H1 (cell line): ENCODE results near the gene ATXN2. TPM values are rescaled to one million over a fixed set of nuclear protein-coding genes. Genes with fewer than 3 reads are reported as not detected.

Experiments used
- CTCF ChIA-PET: fragments of 300-600 bp; sonication (Branson Sonifier 250); formaldehyde crosslinking; loops from one replicate; lab custom pipeline; 2021; ENCODE audit not compliant: partially characterized antibody; lab: Charles Lee
- POLR2A ChIA-PET: fragments of 300-600 bp; sonication (Branson Sonifier 250); formaldehyde crosslinking; loops from one replicate; lab custom pipeline; 2021; ENCODE audit warnings: inconsistent platforms; ENCODE audit not compliant: partially characterized antibody; lab: Charles Lee
- DNase-seq, 2 experiments: peaks; one replicate each; pipeline versions ENCODE4 v3.0.0 to v3.0.0-alpha.2; 2010 to 2022; ENCODE audit warnings: low spot score in 2 of 2, low read depth in 1 of 2, mixed read lengths in 1 of 2
- FAIRE-seq: peaks from 2 replicates; lab custom pipeline; 2011; peaks lifted over from hg19 to GRCh38; lab: Jason Lieb, UNC
- H2AFZ ChIP-seq: 2 replicates; pipeline ENCODE4 v1.8.1; 2012; ENCODE audit warnings: low read length, inconsistent platforms
- H2AK5ac ChIP-seq: 2 replicates; pipeline ENCODE4 v1.6.1; 2013; ENCODE audit warnings: low read depth, low read length
- H2BK120ac ChIP-seq: replicated peaks from 2 replicates; pipeline ENCODE3; 2013; ENCODE audit warnings: low read depth, low read length, inconsistent platforms
- H2BK12ac ChIP-seq: 2 replicates; pipeline ENCODE4 v1.6.1; 2013; ENCODE audit warnings: low read depth, low read length
- H2BK15ac ChIP-seq: 2 replicates; pipeline ENCODE4 v1.6.1; 2013; ENCODE audit warnings: low read length
- H2BK20ac ChIP-seq: 2 replicates; pipeline ENCODE4 v1.6.1; 2013; ENCODE audit warnings: low read length
- H2BK5ac ChIP-seq: 2 replicates; pipeline ENCODE4 v1.6.1; 2013; ENCODE audit warnings: low read depth, low read length
- H3K14ac ChIP-seq: 2 replicates; pipeline ENCODE4 v1.6.1; 2013; ENCODE audit warnings: inconsistent platforms; ENCODE audit not compliant: insufficient read length
- H3K18ac ChIP-seq: 2 replicates; pipeline ENCODE4 v1.6.1; 2013; ENCODE audit warnings: low read length; ENCODE audit errors: extremely low read depth
- H3K23ac ChIP-seq: 2 replicates; pipeline ENCODE4 v1.6.1; 2013; ENCODE audit warnings: inconsistent platforms; ENCODE audit not compliant: insufficient read length
- H3K23me2 ChIP-seq: 2 replicates; pipeline ENCODE4 v1.6.1; 2013; ENCODE audit warnings: low read depth, low read length
- H3K27ac ChIP-seq: 2 replicates; pipeline ENCODE4 v1.6.1; 2011; ENCODE audit warnings: low read depth, low read length, inconsistent platforms
- H3K27me3 ChIP-seq, 4 experiments: replicated peaks in 1 of 4; 1 replicate in 1 of 4; 2 replicates in 3 of 4; pipeline versions ENCODE4 v1.6.1 to v1.8.1; 2011 to 2013; ENCODE audit warnings: low read length in 3 of 4, mild to moderate bottlenecking in 3 of 4, inconsistent platforms in 2 of 4, mixed read lengths in 2 of 4, moderate library complexity in 1 of 4; ENCODE audit not compliant: control insufficient read depth in 3 of 4, insufficient read depth in 3 of 4; ENCODE audit errors: extremely low read depth in 1 of 4
- H3K36me3 ChIP-seq, 4 experiments: 2 replicates each; pipeline versions ENCODE4 v1.6.1 to v1.8.1; 2011 to 2013; ENCODE audit warnings: mild to moderate bottlenecking in 4 of 4, low read length in 3 of 4, moderate library complexity in 2 of 4, control low read depth in 1 of 4, inconsistent platforms in 1 of 4; ENCODE audit not compliant: insufficient read depth in 4 of 4, control insufficient read depth in 2 of 4
- H3K4ac ChIP-seq: replicated peaks from 2 replicates; pipeline ENCODE3; 2013; ENCODE audit warnings: low read length, low read depth, mixed read lengths, inconsistent platforms; ENCODE audit not compliant: insufficient read length
- H3K4me1 ChIP-seq, 4 experiments: replicated peaks in 1 of 4; 1 replicate in 1 of 4; 2 replicates in 3 of 4; pipeline versions ENCODE4 v1.6.1 to v1.8.1; 2011 to 2013; ENCODE audit warnings: low read length in 3 of 4, inconsistent platforms in 2 of 4, mixed read lengths in 1 of 4; ENCODE audit not compliant: insufficient read depth in 4 of 4, control insufficient read depth in 3 of 4
- H3K4me2 ChIP-seq, 2 experiments: 2 replicates each; pipeline versions ENCODE4 v1.6.1 to v1.8.1; 2011 to 2013; ENCODE audit warnings: low read depth in 2 of 2, low read length in 2 of 2, control low read depth in 1 of 2, inconsistent platforms in 1 of 2, mild to moderate bottlenecking in 1 of 2; ENCODE audit not compliant: insufficient read depth in 1 of 2
- H3K4me3 ChIP-seq, 4 experiments: fragments of 200-600, 300-600 bp in 1 of 4; sonication (generic), shearing (Covaris generic), sonication (Bioruptor Twin) in 1 of 4; 2 replicates each; pipeline versions ENCODE4 v1.5.1 to v1.8.1; 2011 to 2016; ENCODE audit warnings: low read length in 4 of 4, low read depth in 3 of 4, control low read depth in 2 of 4, inconsistent platforms in 2 of 4, mild to moderate bottlenecking in 2 of 4, mixed read lengths in 1 of 4, moderate library complexity in 1 of 4; ENCODE audit not compliant: insufficient read depth in 2 of 4; ENCODE audit errors: extremely low read depth in 1 of 4
- H3K56ac ChIP-seq: replicated peaks from 2 replicates; pipeline ENCODE3; 2013; ENCODE audit warnings: low read depth, mild to moderate bottlenecking, mixed read lengths, low read length, inconsistent platforms; ENCODE audit not compliant: insufficient read length
- H3K79me1 ChIP-seq: 2 replicates; pipeline ENCODE4 v1.6.1; 2013; ENCODE audit warnings: low read depth, low read length, control low read depth
- H3K79me2 ChIP-seq, 2 experiments: 2 replicates each; pipeline versions ENCODE4 v1.6.1 to v1.8.1; 2012 to 2013; ENCODE audit warnings: low read length in 2 of 2, mild to moderate bottlenecking in 2 of 2, inconsistent platforms in 1 of 2; ENCODE audit not compliant: insufficient read depth in 2 of 2, control insufficient read depth in 1 of 2
- H3K9ac ChIP-seq, 4 experiments: replicated peaks in 1 of 4; 1 replicate in 1 of 4; 2 replicates in 3 of 4; pipeline versions ENCODE4 v1.6.1 to v1.8.1; 2011 to 2013; ENCODE audit warnings: low read depth in 3 of 4, low read length in 3 of 4, control low read depth in 2 of 4, mild to moderate bottlenecking in 2 of 4, moderate library complexity in 2 of 4, inconsistent platforms in 1 of 4; ENCODE audit errors: extremely low read depth in 1 of 4
- H3K9me3 ChIP-seq, 2 experiments: 2 replicates each; pipeline versions ENCODE4 v1.6.1 to v1.8.1; 2012 to 2013; ENCODE audit warnings: mild to moderate bottlenecking in 2 of 2, moderate library complexity in 2 of 2, control low read depth in 1 of 2, inconsistent platforms in 1 of 2, low read depth in 1 of 2, low read length in 1 of 2, mixed read lengths in 1 of 2; ENCODE audit not compliant: insufficient read depth in 2 of 2
- H4K20me1 ChIP-seq, 2 experiments: replicated peaks in 1 of 2; 2 replicates each; pipeline versions ENCODE3 to v1.8.1; 2011 to 2013; ENCODE audit warnings: inconsistent platforms in 2 of 2, low read length in 2 of 2, mild to moderate bottlenecking in 1 of 2; ENCODE audit not compliant: insufficient read depth in 2 of 2, control insufficient read depth in 1 of 2
- H4K5ac ChIP-seq: 2 replicates; pipeline ENCODE4 v1.6.1; 2013; ENCODE audit warnings: low read length, low read depth, mixed read lengths, inconsistent platforms; ENCODE audit not compliant: insufficient read length
- H4K8ac ChIP-seq: 2 replicates; pipeline ENCODE4 v1.8.0; 2013; ENCODE audit warnings: mild to moderate bottlenecking, moderate library complexity, low read length, inconsistent platforms; ENCODE audit not compliant: insufficient read depth; ENCODE audit errors: extremely low read depth
- H4K91ac ChIP-seq: replicated peaks from 2 replicates; pipeline ENCODE3; 2013; ENCODE audit warnings: low read length, mixed read lengths, inconsistent platforms; ENCODE audit not compliant: insufficient read length
- ATF2 ChIP-seq: IDR thresholded peaks from 2 replicates; pipeline ENCODE4 v1.6.1; 2012; ENCODE audit warnings: low read length, inconsistent platforms
- BCL11A ChIP-seq, 2 experiments: IDR thresholded peaks; one replicate each; pipeline ENCODE4 v1.6.1; 2011; ENCODE audit warnings: low read depth in 2 of 2, low read length in 2 of 2, mild to moderate bottlenecking in 2 of 2
- CBX5 ChIP-seq: fragments of 300-800, 300-1000 bp; sonication (generic); IDR thresholded peaks from 2 replicates; pipeline ENCODE4 v1.7.1; 2016; ENCODE audit warnings: antibody characterized with exemption, low read length, low read depth
- CREB1 ChIP-seq: IDR thresholded peaks from 2 replicates; pipeline ENCODE4 v1.6.1; 2012; ENCODE audit warnings: inconsistent platforms
- HDAC2 ChIP-seq, 2 experiments: fragments of 300-600 bp in 1 of 2; sonication (generic) in 1 of 2; IDR thresholded peaks; 2 replicates each; pipeline ENCODE4 v1.6.1; 2011 to 2012; ENCODE audit warnings: low read depth in 2 of 2, low read length in 2 of 2, mild to moderate bottlenecking in 2 of 2, moderate library complexity in 2 of 2, borderline replicate concordance in 1 of 2, inconsistent platforms in 1 of 2
- KDM1A ChIP-seq: fragments of 200-600, 300-600 bp; sonication (generic); IDR thresholded peaks from 2 replicates; pipeline ENCODE4 v1.7.1; 2016; ENCODE audit warnings: mild to moderate bottlenecking, low read length, borderline replicate concordance
- MAX ChIP-seq: IDR thresholded peaks from 2 replicates; pipeline ENCODE4 v1.6.1; 2012; ENCODE audit warnings: inconsistent platforms
- POLR2A ChIP-seq, 2 experiments: IDR thresholded peaks; 1 replicate in 1 of 2; 2 replicates in 1 of 2; pipeline ENCODE4 v1.6.1; 2011; ENCODE audit warnings: low read depth in 2 of 2, low read length in 2 of 2, mild to moderate bottlenecking in 2 of 2; ENCODE audit errors: control extremely low read depth in 1 of 2
- RBBP5 ChIP-seq: IDR thresholded peaks from 2 replicates; pipeline ENCODE4 v1.7.1; 2012; ENCODE audit warnings: low read depth, mild to moderate bottlenecking, inconsistent platforms, low read length, moderate library complexity, borderline replicate concordance
- RFX5 ChIP-seq: IDR thresholded peaks from 2 replicates; pipeline ENCODE4 v1.6.1; 2011; ENCODE audit warnings: low read depth, low read length, improper control_type of control experiment, borderline replicate concordance
- SIN3A ChIP-seq, 2 experiments: IDR thresholded peaks in 1 of 2; conservative IDR thresholded peaks in 1 of 2; 2 replicates each; pipeline ENCODE4 v1.6.1; 2011 to 2012; ENCODE audit warnings: low read length in 2 of 2, improper control_type of control experiment in 1 of 2, low read depth in 1 of 2, mild to moderate bottlenecking in 1 of 2
- SP1 ChIP-seq: IDR thresholded peaks from 2 replicates; pipeline ENCODE4 v1.6.1; 2011; ENCODE audit warnings: low read depth, low read length
- WGBS, 2 experiments: shearing (Covaris generic) in 1 of 2; methylation state at CpG; one replicate each; pipeline versions ENCODE4 v1.1.6 to v1.1.7; 2013 to 2015; ENCODE audit warnings: low lambda C conversion rate in 2 of 2, mixed read lengths in 2 of 2, inconsistent platforms in 1 of 2, low coverage in 1 of 2, missing lambda C conversion rate in 1 of 2; ENCODE audit not compliant: insufficient replicate concordance in 2 of 2, insufficient coverage in 1 of 2, insufficient read length in 1 of 2; ENCODE audit errors: extremely low coverage in 1 of 2, missing lambda C conversion rate in 1 of 2; 5-methylcytosine and 5-hydroxymethylcytosine counted together
- polyA plus RNA-seq, 7 experiments: library from polyadenylated mRNA; depleted of rRNA in 3 of 7; stranded (reverse) in 5 of 7; unstranded in 2 of 7; fragments of >200 nt in 5 of 7; fragments of 200-250 nt in 2 of 7; gene quantifications; 1 replicate in 5 of 7; 2 replicates in 1 of 7; 4 replicates in 1 of 7; pipeline versions ENCODE4 v1.2.1 to v1.2.3, GENCODE V29; 2011 to 2013; ENCODE audit warnings: missing spikeins in 2 of 7, mixed read lengths in 2 of 7
- total RNA-seq: library from RNA; stranded (reverse); fragmentation: NEBNext Ultra II Directional; extraction: Animal tissue kit (Norgen Biotek cat#: 25700); gene quantifications from 2 replicates; pipeline ENCODE4 v1.2.1, GENCODE V29; 2021

The ATXN2 gene
- total and polyA plus RNA-seq, 2 of the 8 experiments (the other 6 are each of a cell fraction or from before 2014, with no cell fraction given) = 46.6 to 80.7 TPM

- Histone ChIP-seq H4K8ac (no peak overlapping the region), H3K27me3 (no peaks in the 10 kb centered on the region), H2BK120ac (no peak overlapping the region), H3K36me3 (peaks cover 0 to 6% (median 1%) of the 10 kb centered on the region in 4 experiments; a peak in 2 of 8 replicates), H2AFZ (no peak overlapping the region), H3K27ac (no peak overlapping the region), H4K91ac (no peak overlapping the region), H3K18ac (no peak overlapping the region), H4K20me1 (peaks cover 3 to 4% of the 10 kb centered on the region in 2 experiments), H3K4me2 (no peak overlapping the region), H3K4me3 (no peak overlapping the region), H2BK15ac (no peak overlapping the region), H3K23ac (no peak overlapping the region), H3K23me2 (no peaks in the 10 kb centered on the region), H3K14ac (no peak overlapping the region), H3K79me1 (no peaks in the 10 kb centered on the region), H3K56ac (no peak overlapping the region), H3K4me1 (no peaks in the 10 kb centered on the region), H2BK5ac (no peak overlapping the region), H2AK5ac (no peak overlapping the region), H3K9me3 (no peaks in the 10 kb centered on the region), H2BK12ac (no peak overlapping the region), H2BK20ac (no peak overlapping the region), H3K9ac (no peak overlapping the region), H4K5ac (no peak overlapping the region), H3K79me2 (peaks cover 3 to 76% of the 10 kb centered on the region in 2 experiments; a peak in 2 of 4 replicates), H3K4ac (no peak overlapping the region)
- no peak for DNase-seq
- CTCF ChIA-PET = interaction anchor here (0.6 to 1.3 kb wide), 2 partner anchors 9 to 158 kb away, joined by 3 read pairs; no protein-coding TSS in a partner anchor
- POLR2A ChIA-PET = interaction anchor here (0.6 to 1.4 kb wide), 3 partner anchors 10 to 112 kb away, joined by 3 to 5 read pairs (median 3); no protein-coding TSS in a partner anchor
- WGBS, 2 experiments = 90% methylated on average over 4 of the region's 6 CpGs; no CpG with 5 or more reads in 1 of the 2 experiments
- no peak for FAIRE-seq
- TF ChIP-seq CBX5 = no peak
- TF ChIP-seq HDAC2 (IDR thresholded peaks at IDR 0.05; ENCODE audit: borderline replicate concordance in 1 of 2, low read depth in 2 of 2, low read length in 2 of 2) = no peak
- TF ChIP-seq KDM1A = no peak
- TF ChIP-seq CREB1 = no peak
- no peak for TF ChIP-seq BCL11A (IDR thresholded peaks at IDR 0.05; ENCODE audit: low read depth in 2 of 2, low read length in 2 of 2)
- TF ChIP-seq POLR2A (IDR thresholded peaks at IDR 0.05; ENCODE audit: control extremely low read depth in 1 of 2, low read depth in 2 of 2, low read length in 2 of 2) = no peak
- TF ChIP-seq RFX5 = no peak
- TF ChIP-seq MAX = no peak
- no peak for TF ChIP-seq RBBP5
- no peak for TF ChIP-seq SP1
- TF ChIP-seq ATF2 = no peak
- TF ChIP-seq SIN3A (conservative IDR thresholded peaks at IDR 0.05 in 1 of 2, IDR thresholded peaks at IDR 0.05 in 1 of 2; ENCODE audit: low read depth in 1 of 2, low read length in 2 of 2) = no peak
These were observed 42.4 kb downstream of the ATXN2 start for GRCh38 chr12:111556676-111557075.
